Adipocyte (in vitro differentiated cells): ENCODE measurements around the gene NR2F1-AS1.

Source experiments
- DNase-seq: peaks from one replicate; pipeline ENCODE4 v3.0.0-alpha.2; 2015; ENCODE audit warnings: low read depth
- H3K27me3 ChIP-seq: replicated peaks from 2 replicates; pipeline ENCODE4 v1.7.0; 2013; ENCODE audit warnings: mild to moderate bottlenecking, low read length, moderate library complexity; ENCODE audit not compliant: control insufficient read depth, insufficient read depth
- H3K36me3 ChIP-seq: 2 replicates; pipeline ENCODE4 v1.7.0; 2013; ENCODE audit warnings: low read length, mild to moderate bottlenecking, moderate library complexity; ENCODE audit not compliant: control insufficient read depth, insufficient read depth, severe bottlenecking
- H3K4me1 ChIP-seq: 2 replicates; pipeline ENCODE4 v1.7.0; 2013; ENCODE audit warnings: mild to moderate bottlenecking, low read length, moderate library complexity; ENCODE audit not compliant: control insufficient read depth, insufficient read depth
- H3K4me3 ChIP-seq: 2 replicates; pipeline ENCODE4 v1.7.0; 2013; ENCODE audit warnings: mild to moderate bottlenecking, low read length, moderate library complexity
- H3K9ac ChIP-seq: 2 replicates; pipeline ENCODE4 v1.7.0; 2013; ENCODE audit warnings: mild to moderate bottlenecking, low read length, moderate library complexity
- H3K9me3 ChIP-seq: 2 replicates; pipeline ENCODE4 v1.7.0; 2013; ENCODE audit warnings: mild to moderate bottlenecking, low read length, moderate library complexity; ENCODE audit not compliant: control insufficient read depth

Gene NR2F1-AS1

DNA sequence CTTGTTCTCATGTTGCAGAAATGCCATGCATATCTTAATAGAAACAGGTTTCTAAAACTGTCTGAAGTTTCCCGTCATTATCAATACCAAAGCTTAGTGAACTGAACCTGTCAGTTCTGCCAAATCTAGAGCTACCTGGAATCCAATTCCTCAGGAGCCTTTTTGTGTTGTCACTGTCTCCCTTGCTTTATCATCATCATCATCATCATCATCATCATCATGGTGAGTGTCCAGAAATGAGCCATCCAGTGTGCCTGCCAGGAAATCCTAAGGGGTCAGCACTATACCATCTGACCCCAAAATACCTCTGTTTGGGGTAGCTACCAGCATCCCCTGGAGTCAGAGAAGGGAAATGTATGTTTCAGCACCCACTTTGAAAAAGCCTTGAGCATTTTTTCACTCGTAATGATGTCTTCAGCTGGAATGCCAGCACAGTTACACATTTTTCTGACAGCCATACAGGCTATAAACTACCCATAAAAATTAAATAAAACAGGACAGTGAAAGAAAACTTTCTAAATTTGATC lies 150.3 kb downstream of the NR2F1-AS1 start:
- H3K4me3 ChIP-seq = no peak overlapping the region
- H3K9ac ChIP-seq = no peak overlapping the region
- no peaks in the 10 kb centered on the region for H3K9me3 ChIP-seq
- H3K27me3 ChIP-seq = no peaks in the 10 kb centered on the region
- no peak for DNase-seq
- no peaks in the 10 kb centered on the region for H3K36me3 ChIP-seq
- H3K4me1 ChIP-seq = no peaks in the 10 kb centered on the region

DNA sequence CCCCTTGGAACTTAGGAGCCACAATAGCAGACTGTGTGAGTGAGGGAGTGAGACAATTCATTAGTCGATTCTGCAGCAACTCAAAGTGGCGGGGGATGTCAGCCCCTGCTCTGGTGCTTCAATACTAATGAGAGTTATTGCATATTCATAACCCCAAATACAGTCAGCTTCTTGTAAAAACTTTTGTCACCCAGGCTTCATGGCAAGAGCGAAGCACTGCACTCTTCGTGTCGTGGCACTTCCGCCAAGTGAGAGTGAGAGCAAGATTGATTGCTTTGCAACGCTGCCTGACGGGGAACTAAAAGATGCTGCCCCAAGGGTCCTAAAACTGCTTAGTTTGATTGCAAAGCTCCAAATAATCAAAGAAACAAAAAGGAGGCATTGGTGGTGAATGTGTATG lies 150.9 kb downstream of the NR2F1-AS1 start:
- Histone ChIP-seq H3K9me3 (no peaks in the 10 kb centered on the region), H3K9ac (no peak overlapping the region)
- DNase-seq = no peak

DNA sequence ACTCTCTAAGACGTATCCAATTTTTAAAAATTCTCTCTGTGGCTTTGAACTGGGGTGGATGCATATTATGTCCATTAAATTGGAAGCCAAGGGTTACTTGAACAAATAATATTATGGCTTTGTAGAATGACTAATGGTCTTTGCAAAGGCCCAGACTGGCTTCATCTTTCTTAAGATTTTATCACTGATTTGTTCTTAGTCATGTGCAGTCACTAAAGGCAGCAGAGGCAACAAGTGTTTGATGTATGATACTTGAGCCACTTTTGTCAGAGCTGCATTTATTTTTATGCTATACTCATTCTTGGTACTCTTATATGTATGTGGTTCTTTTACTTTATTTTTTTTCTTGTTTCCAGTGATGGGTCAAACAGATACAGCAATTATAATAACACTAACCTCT lies 152.2 kb downstream of the NR2F1-AS1 start:
- H3K4me3 ChIP-seq = no peak overlapping the region
- no peak overlapping the region for H3K9ac ChIP-seq
- DNase-seq = peak; percentile 9
- no peaks in the 10 kb centered on the region for H3K36me3 ChIP-seq
- H3K4me1 ChIP-seq = peaks cover 6% of the 10 kb centered on the region
- no peaks in the 10 kb centered on the region for H3K9me3 ChIP-seq
- no peaks in the 10 kb centered on the region for H3K27me3 ChIP-seq

More for the DNA sequence above, 150.9 kb downstream of the NR2F1-AS1 start:
- Histone ChIP-seq H3K4me1 (peaks cover 3% of the 10 kb centered on the region), H3K27me3 (no peaks in the 10 kb centered on the region), H3K36me3 (no peaks in the 10 kb centered on the region), H3K4me3 (no peak overlapping the region)

DNA sequence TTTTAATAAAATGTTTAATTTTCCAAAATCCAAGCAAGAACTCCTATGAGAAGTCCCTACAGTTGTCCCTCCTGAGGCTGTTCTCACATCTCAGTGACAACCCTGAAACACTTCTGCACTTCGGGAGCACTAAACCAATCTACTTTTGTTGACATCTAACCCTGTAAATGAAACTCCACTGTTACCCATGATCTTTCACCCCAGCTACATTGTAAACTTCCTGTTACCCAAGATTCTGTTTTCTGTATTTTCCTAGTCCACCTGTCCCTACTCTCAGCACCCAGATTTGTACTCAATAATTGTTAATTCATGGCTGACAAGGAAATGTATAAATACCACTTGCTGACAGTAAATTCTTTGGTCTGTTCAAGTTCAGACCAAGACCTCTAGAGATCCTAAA lies 153.7 kb downstream of the NR2F1-AS1 start:
- no peaks in the 10 kb centered on the region for H3K9me3 ChIP-seq
- DNase-seq = no peak
- H3K4me3 ChIP-seq = no peak overlapping the region
- no peaks in the 10 kb centered on the region for H3K27me3 ChIP-seq
- H3K9ac ChIP-seq = no peak overlapping the region
- H3K4me1 ChIP-seq = peaks cover 6% of the 10 kb centered on the region
- no peaks in the 10 kb centered on the region for H3K36me3 ChIP-seq

DNA sequence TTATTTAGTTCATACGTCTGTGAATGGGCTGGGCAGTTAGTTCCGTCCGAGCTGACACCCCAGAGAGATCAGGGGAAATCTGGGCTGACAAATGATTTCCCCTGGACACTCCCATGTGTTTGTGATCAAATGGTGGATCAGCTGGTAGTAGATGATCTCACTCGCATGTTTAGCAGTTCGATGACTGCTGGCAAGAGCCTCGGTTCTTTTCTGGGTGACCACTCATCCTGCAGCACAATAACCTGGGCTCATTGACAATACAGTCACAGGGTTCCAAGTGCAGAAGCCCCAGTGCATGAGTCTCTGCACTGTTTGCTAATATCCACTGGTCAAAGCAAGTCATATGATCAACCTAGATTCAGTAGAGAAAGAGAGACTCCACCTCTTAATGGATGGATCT lies 155.9 kb downstream of the NR2F1-AS1 start:
- no peak for DNase-seq
- Histone ChIP-seq H3K9me3 (no peaks in the 10 kb centered on the region), H3K36me3 (no peaks in the 10 kb centered on the region), H3K4me1 (peaks cover 6% of the 10 kb centered on the region), H3K9ac (no peak overlapping the region), H3K27me3 (no peaks in the 10 kb centered on the region), H3K4me3 (peak overlapping the region; percentile 19)

DNA sequence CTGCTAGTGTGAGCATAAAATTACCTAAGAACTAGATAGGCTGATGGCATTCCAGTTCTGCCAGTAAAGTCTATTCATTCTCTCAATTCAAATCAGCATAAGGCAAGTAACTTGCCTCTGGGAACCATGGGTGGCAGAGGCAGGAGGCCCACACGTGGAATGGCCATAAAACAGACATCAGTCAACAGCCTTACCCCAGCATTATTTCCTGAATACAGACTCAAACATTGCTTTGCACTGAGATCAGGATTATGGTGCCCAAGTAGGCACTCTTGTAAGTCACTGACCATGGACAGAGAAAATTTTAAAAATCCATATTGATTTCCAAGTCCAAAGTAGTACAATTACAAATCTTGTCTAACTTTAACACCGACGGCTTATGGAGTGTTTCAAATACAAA lies 157.7 kb downstream of the NR2F1-AS1 start:
- H3K4me1 ChIP-seq = peaks cover 6% of the 10 kb centered on the region
- no peaks in the 10 kb centered on the region for H3K9me3 ChIP-seq
- DNase-seq = no peak

DNA sequence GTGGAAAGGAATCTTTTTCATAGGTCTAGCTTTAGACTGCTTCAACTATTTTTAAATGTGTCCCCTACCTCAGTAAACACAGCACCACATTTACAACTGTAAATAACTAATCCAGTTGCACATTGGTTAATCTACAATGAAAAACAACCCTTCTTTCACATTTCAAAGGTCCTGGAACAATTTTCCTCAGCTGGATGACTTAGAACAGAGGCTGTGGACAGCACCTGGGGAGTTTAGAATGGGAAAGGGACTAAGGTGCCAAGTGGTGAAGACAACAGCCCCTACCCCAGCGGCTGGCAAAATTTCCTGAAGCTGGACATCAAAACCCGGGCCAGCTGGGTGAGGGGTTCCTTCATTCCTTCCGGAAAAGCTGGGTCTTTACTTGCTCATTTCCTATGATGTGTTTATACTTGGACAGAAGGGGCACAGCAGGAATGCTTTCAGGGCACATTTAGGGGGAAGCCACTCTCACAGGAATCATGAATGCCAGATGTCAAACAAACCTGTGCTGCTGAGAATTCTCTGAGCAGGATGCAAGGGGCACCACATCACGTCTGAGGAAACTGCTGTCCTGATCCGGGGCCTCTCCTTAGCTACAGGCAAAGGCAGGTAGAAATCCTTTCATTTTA lies 158.3 kb downstream of the NR2F1-AS1 start:
- H3K4me3 ChIP-seq = no peak overlapping the region
- no peaks in the 10 kb centered on the region for H3K9me3 ChIP-seq
- DNase-seq = no peak
- peaks cover 6% of the 10 kb centered on the region for H3K4me1 ChIP-seq
- H3K9ac ChIP-seq = no peak overlapping the region
- H3K36me3 ChIP-seq = no peaks in the 10 kb centered on the region
- H3K27me3 ChIP-seq = no peaks in the 10 kb centered on the region

More for the DNA sequence above, 157.7 kb downstream of the NR2F1-AS1 start:
- no peak overlapping the region for H3K9ac ChIP-seq
- no peaks in the 10 kb centered on the region for H3K36me3 ChIP-seq
- H3K27me3 ChIP-seq = no peaks in the 10 kb centered on the region
- no peak overlapping the region for H3K4me3 ChIP-seq

DNA sequence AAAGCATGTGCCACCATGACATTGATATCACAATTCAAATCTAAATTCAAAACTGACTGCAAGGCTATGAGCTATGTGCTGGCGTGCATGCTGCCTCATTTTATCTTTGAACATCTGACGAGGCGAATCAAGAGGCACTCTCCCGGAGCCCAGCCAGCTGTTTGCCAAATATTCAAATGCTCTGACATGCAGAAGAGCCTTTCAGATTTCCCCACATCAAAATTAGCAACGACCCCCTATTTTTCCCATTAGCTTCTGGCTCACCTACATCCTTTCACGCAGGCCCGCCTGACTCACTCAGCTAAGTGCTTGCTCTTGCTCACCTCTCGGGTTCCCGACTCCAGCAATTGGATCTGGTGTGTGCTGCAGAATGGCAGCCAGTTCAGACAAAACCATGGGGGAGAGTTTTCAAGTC lies 159.0 kb downstream of the NR2F1-AS1 start:
- Histone ChIP-seq H3K36me3 (no peaks in the 10 kb centered on the region), H3K4me1 (peaks cover 6% of the 10 kb centered on the region), H3K4me3 (no peak overlapping the region), H3K9ac (no peak overlapping the region), H3K9me3 (no peaks in the 10 kb centered on the region), H3K27me3 (no peaks in the 10 kb centered on the region)
- no peak for DNase-seq

DNA sequence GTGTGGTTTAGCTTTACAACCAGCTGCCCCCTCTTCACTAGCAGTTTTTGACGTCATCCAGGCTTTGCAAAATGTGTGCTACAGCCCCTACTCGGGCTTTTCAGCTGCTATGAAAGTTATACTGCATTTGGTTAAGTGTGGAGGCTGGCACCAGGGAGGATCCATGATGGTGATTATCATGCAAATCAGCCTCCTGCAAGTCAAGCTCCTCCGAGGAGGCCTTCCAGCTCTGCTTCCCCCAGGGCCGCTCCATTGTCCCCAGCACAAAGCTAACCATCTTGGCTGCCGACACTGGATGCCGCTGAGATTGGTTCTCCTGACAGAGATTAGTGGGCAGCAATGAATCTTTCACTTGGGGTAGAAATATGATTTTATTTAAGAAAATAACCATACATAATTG lies 159.6 kb downstream of the NR2F1-AS1 start:
- Histone ChIP-seq H3K9ac (no peak overlapping the region), H3K4me3 (no peak overlapping the region), H3K27me3 (no peaks in the 10 kb centered on the region), H3K4me1 (peaks cover 6% of the 10 kb centered on the region), H3K36me3 (no peaks in the 10 kb centered on the region), H3K9me3 (no peaks in the 10 kb centered on the region)
- DNase-seq = no peak

DNA sequence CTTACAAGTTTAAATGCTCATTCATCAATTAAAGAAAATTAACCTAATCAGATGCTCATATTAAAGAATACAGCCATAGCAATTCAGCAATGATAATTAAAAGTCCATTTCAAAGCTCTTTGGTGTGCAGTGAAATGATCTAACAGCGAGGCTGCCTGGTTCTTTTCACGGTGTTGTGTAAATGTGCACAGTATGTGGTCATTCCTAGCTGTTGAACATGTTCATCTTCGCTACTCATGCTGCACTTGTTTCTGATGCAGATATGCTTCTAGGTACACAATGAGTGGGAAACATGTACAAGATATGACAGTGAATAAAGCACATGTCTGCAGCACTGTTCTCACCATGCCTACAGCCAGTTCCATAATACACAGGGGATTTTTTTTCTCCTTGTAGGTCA lies 163.5 kb downstream of the NR2F1-AS1 start:
- H3K9ac ChIP-seq = no peak overlapping the region
- H3K9me3 ChIP-seq = no peaks in the 10 kb centered on the region
- no peak for DNase-seq
- no peaks in the 10 kb centered on the region for H3K4me1 ChIP-seq
- no peak overlapping the region for H3K4me3 ChIP-seq
- H3K27me3 ChIP-seq = no peaks in the 10 kb centered on the region
- no peaks in the 10 kb centered on the region for H3K36me3 ChIP-seq

DNA sequence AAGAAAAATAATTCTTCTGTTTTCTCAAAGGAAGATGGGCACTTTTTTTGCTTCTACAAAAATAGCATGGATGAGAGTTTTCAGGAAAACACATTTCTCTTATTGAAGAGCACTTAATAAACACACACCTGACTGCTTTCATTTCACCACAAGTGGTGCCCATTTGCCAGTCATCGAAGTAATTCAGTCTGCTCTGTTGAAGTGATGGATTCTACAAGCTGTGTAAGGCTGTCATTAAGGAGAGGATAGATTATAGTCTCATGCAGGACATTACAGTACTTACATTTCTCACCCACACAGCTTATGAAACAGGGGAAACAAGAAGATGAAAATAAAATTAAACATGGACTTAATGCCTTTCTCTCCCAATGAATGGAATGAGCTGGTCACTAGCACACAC lies 165.2 kb downstream of the NR2F1-AS1 start:
- Histone ChIP-seq H3K9ac (no peak overlapping the region), H3K36me3 (no peaks in the 10 kb centered on the region), H3K27me3 (no peaks in the 10 kb centered on the region), H3K9me3 (no peaks in the 10 kb centered on the region), H3K4me1 (no peaks in the 10 kb centered on the region), H3K4me3 (no peak overlapping the region)
- no peak for DNase-seq

DNA sequence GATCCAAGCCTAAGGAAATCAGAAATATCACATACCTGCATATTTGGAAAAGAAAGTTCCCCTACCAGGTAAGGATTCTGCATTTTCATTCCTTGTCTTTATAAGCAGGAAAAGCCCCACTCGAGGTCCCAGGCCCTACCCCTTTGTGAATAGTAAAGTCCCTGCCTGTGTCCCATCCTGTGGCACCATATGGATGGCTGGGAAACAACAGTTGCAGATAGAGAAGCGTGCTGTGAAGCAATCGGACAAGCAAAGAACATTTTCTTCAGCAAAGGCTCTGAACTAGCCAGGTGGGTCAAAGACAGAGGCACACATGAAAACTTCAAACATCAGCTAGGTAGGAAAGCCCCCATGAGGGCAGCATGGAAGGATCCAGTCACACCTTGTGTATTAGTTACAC lies 169.3 kb downstream of the NR2F1-AS1 start:
- Histone ChIP-seq H3K9ac (no peak overlapping the region), H3K36me3 (no peaks in the 10 kb centered on the region), H3K4me1 (peaks cover 11% of the 10 kb centered on the region), H3K27me3 (no peaks in the 10 kb centered on the region), H3K4me3 (no peak overlapping the region), H3K9me3 (no peaks in the 10 kb centered on the region)
- DNase-seq = no peak
